Testis (tissue), 3 donors: ENCODE data around the gene GDPD4. TPM values are rescaled to one million over a fixed set of nuclear protein-coding genes. Genes with fewer than 3 reads are reported as not detected.

Experiments
- DNase-seq: peaks from one replicate; pipeline ENCODE4 v3.0.0-alpha.2; 2019
- H3K27ac ChIP-seq, 2 donors: fragments of 200-600 bp; sonication (generic); one replicate each; pipeline ENCODE4 v1.5.1; 2019
- H3K27me3 ChIP-seq: fragments of 200-600 bp; sonication (generic); one replicate; pipeline ENCODE4 v1.5.1; 2019
- H3K36me3 ChIP-seq: fragments of 200-600 bp; sonication (generic); one replicate; pipeline ENCODE4 v1.5.1; 2017; ENCODE audit warnings: low read depth; ENCODE audit errors: missing control alignments
- H3K4me1 ChIP-seq: fragments of 200-600 bp; sonication (generic); one replicate; pipeline ENCODE4 v1.5.1; 2019
- H3K4me3 ChIP-seq, 2 donors: fragments of 200-600 bp; sonication (generic); one replicate each; pipeline ENCODE4 v1.5.1; 2017 to 2019
- H3K9me3 ChIP-seq: fragments of 200-600 bp; sonication (generic); one replicate; pipeline ENCODE4 v1.5.1; 2017
- POLR2A ChIP-seq: fragments of 450-650 bp; IDR thresholded peaks from one replicate; pipeline ENCODE4 v1.6.1; 2017; ENCODE audit warnings: antibody characterized with exemption, mild to moderate bottlenecking, moderate library complexity
- WGBS, 2 donors: methylation state at CpG; one replicate each; pipeline ENCODE4 v1.1.5; 2018; 5-methylcytosine and 5-hydroxymethylcytosine counted together
- intact Hi-C: fragments of 100-400 bp; cut with DNase I; formaldehyde crosslinking; loops from one replicate; pipeline ENCODE4 v1.15.1; 2023; ENCODE audit warnings: low total_unique reads
- polyA plus RNA-seq: library from polyadenylated mRNA; stranded (reverse); fragments of 350-450 nt; fragmentation: Illumina TruSeq; extraction: RNeasy Lipid Tissue Mini Kit (QIAGEN cat#74804); gene quantifications from one replicate; pipeline ENCODE4 v1.2.3, GENCODE V29; 2014; ENCODE audit warnings: low read depth, low replicate concordance; ENCODE audit not compliant: insufficient read depth
- total RNA-seq, 2 donors: library from RNA; depleted of rRNA; stranded (reverse); fragments of >200 nt; gene quantifications; one replicate each; pipeline ENCODE4 v1.2.3, GENCODE V29; 2016
- TF ChIP-seq, protein P1 (sequence below), 3 experiments: fragments of 450-650 bp in 2 of 3; fragments of 200-600 bp in 1 of 3; sonication (generic) in 1 of 3; IDR thresholded peaks; one replicate each; pipeline ENCODE4 v1.5.1; 2016 to 2019; ENCODE audit warnings: antibody characterized with exemption in 3 of 3, mild to moderate bottlenecking in 2 of 3, moderate library complexity in 1 of 3

GDPD4 gene
- total and polyA plus RNA-seq, 3 donors from 2014 or later: 11.9 to 27.2 (median 22.6) TPM

DNA sequence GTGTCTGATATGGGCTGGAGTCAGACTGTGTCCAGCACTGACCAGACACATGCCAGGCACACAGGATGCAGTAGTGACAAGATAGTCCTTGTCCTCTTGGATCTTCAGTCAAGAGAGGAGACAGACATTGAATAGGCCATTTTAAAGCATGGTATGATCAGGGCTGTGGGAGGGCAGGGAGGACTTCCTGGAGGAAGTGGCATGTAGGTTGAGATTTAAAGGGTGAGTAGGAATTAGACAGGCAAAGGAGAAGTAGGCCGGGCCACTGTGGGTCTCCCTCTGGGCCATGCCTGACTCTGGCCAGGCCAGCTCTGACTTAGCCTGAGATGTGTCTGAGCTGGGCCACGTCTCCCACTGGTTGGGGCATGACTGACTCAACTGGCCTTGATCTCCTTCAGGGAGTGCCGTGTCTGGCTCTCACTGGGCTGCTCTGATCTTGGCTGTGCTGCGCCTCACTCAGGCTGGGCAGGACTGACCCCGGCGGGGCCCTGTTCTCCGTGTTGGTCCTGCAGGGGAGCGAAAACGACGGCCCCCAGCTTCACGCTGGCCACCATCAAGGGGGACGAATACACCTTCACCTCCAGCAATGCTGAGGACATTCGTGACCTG lies 102.2 kb downstream of the GDPD4 start:
- intact Hi-C loops: loop anchor here (10.0 kb wide), 1 partner anchor 416 kb away; no protein-coding TSS in a partner anchor
- no peaks in the 10 kb centered on the region for H3K36me3 ChIP-seq
- no peaks in the 10 kb centered on the region for H3K9me3 ChIP-seq
- TF ChIP-seq, protein P1, sequence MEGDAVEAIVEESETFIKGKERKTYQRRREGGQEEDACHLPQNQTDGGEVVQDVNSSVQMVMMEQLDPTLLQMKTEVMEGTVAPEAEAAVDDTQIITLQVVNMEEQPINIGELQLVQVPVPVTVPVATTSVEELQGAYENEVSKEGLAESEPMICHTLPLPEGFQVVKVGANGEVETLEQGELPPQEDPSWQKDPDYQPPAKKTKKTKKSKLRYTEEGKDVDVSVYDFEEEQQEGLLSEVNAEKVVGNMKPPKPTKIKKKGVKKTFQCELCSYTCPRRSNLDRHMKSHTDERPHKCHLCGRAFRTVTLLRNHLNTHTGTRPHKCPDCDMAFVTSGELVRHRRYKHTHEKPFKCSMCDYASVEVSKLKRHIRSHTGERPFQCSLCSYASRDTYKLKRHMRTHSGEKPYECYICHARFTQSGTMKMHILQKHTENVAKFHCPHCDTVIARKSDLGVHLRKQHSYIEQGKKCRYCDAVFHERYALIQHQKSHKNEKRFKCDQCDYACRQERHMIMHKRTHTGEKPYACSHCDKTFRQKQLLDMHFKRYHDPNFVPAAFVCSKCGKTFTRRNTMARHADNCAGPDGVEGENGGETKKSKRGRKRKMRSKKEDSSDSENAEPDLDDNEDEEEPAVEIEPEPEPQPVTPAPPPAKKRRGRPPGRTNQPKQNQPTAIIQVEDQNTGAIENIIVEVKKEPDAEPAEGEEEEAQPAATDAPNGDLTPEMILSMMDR (IDR thresholded peaks at IDR 0.05): no peak
- no peaks in the 10 kb centered on the region for H3K27me3 ChIP-seq
- peaks cover 10% of the 10 kb centered on the region for H3K4me1 ChIP-seq
- 89 to 91% methylated on average over 10 to 13 of the region's 13 CpGs for WGBS, 2 donors
- H3K4me3 ChIP-seq: no peak overlapping the region
- no peak overlapping the region for H3K27ac ChIP-seq
- DNase-seq: no peak

- H3K36me3 ChIP-seq: no peaks in the 10 kb centered on the region
- intact Hi-C loops: loop anchor here (10.0 kb wide), 1 partner anchor 416 kb away; no protein-coding TSS in a partner anchor
- H3K9me3 ChIP-seq: no peaks in the 10 kb centered on the region
- TF ChIP-seq, protein P1 (IDR thresholded peaks at IDR 0.05): no peak
- no peak for TF ChIP-seq POLR2A
- H3K27me3 ChIP-seq: no peaks in the 10 kb centered on the region
- H3K4me1 ChIP-seq: peaks cover 10% of the 10 kb centered on the region
- H3K27ac ChIP-seq: no peak overlapping the region
- no peak for DNase-seq
- H3K4me3 ChIP-seq: no peak overlapping the region
- WGBS, 2 donors: 88 to 90% methylated on average over 9 to 11 of the region's 11 CpGs
These were observed 103.0 kb downstream of the GDPD4 start for GRCh38 chr11:77198440-77198849.

GRCh38 chr11:77197626-77198320 lies 103.7 kb downstream of the GDPD4 start:
- DNase-seq: no peak
- Histone ChIP-seq H3K4me3 (no peak overlapping the region), H3K27ac (no peak overlapping the region), H3K36me3 (no peaks in the 10 kb centered on the region), H3K4me1 (peaks cover 10% of the 10 kb centered on the region), H3K27me3 (no peaks in the 10 kb centered on the region), H3K9me3 (no peaks in the 10 kb centered on the region)
- 91 to 100% methylated on average over 4 to 14 of the region's 14 CpGs for WGBS, 2 donors
- intact Hi-C loops: loop anchor here (10.0 kb wide), 1 partner anchor 417 kb away; no protein-coding TSS in a partner anchor
- TF ChIP-seq POLR2A: no peak
- TF ChIP-seq, protein P1 (IDR thresholded peaks at IDR 0.05): no peak

- TF ChIP-seq, protein P1 (IDR thresholded peaks at IDR 0.05): no peak
- no peak for TF ChIP-seq POLR2A
- no peaks in the 10 kb centered on the region for H3K36me3 ChIP-seq
- no peaks in the 10 kb centered on the region for H3K9me3 ChIP-seq
- H3K27ac ChIP-seq: no peak overlapping the region
- intact Hi-C loops: loop anchor here (10.0 kb wide), 1 partner anchor 418 kb away; no protein-coding TSS in a partner anchor
- peaks cover 10% of the 10 kb centered on the region for H3K4me1 ChIP-seq
- no peak for DNase-seq
- no peak overlapping the region for H3K4me3 ChIP-seq
- H3K27me3 ChIP-seq: no peaks in the 10 kb centered on the region
- WGBS, 2 donors: 63 to 69% methylated on average over 8 of the region's 8 CpGs
These were observed 104.5 kb downstream of the GDPD4 start for GRCh38 chr11:77196961-77197360.
